ENCODE results near the gene ABCA12.

ABCA12 gene

GRCh38 chr2:215059724-215060123 is 78.7 kb downstream of the ABCA12 start:
- no peaks in the 10 kb centered on the region for H3K36me3 ChIP-seq (ENCODE audit: control insufficient read depth, insufficient read depth, low read length)
- no peaks in the 10 kb centered on the region for H3K27me3 ChIP-seq (ENCODE audit: control insufficient read depth, insufficient read depth, low read length)
- no peaks in the 10 kb centered on the region for H3K79me2 ChIP-seq
- no peak overlapping the region for H3K27ac ChIP-seq
- no peak overlapping the region for H3K9ac ChIP-seq
- TF ChIP-seq, protein P1, sequence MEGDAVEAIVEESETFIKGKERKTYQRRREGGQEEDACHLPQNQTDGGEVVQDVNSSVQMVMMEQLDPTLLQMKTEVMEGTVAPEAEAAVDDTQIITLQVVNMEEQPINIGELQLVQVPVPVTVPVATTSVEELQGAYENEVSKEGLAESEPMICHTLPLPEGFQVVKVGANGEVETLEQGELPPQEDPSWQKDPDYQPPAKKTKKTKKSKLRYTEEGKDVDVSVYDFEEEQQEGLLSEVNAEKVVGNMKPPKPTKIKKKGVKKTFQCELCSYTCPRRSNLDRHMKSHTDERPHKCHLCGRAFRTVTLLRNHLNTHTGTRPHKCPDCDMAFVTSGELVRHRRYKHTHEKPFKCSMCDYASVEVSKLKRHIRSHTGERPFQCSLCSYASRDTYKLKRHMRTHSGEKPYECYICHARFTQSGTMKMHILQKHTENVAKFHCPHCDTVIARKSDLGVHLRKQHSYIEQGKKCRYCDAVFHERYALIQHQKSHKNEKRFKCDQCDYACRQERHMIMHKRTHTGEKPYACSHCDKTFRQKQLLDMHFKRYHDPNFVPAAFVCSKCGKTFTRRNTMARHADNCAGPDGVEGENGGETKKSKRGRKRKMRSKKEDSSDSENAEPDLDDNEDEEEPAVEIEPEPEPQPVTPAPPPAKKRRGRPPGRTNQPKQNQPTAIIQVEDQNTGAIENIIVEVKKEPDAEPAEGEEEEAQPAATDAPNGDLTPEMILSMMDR (IDR thresholded peaks at IDR 0.05): no peak
- H3K4me1 ChIP-seq: no peaks in the 10 kb centered on the region
- no peak overlapping the region for H3K4me3 ChIP-seq (ENCODE audit: low read depth, low read length)
- H3K9me3 ChIP-seq (ENCODE audit: control insufficient read depth, low read length): no peaks in the 10 kb centered on the region
- no peak overlapping the region for H3K4me2 ChIP-seq (ENCODE audit: low read length)
- no peak overlapping the region for H2AFZ ChIP-seq

GRCh38 chr2:215055891-215056290 is 82.5 kb downstream of the ABCA12 start:
- TF ChIP-seq, protein P1 (IDR thresholded peaks at IDR 0.05): no peak
- Histone ChIP-seq H3K9ac (no peak overlapping the region), H3K27me3 (ENCODE audit: control insufficient read depth, insufficient read depth, low read length) (no peaks in the 10 kb centered on the region)

DNA sequence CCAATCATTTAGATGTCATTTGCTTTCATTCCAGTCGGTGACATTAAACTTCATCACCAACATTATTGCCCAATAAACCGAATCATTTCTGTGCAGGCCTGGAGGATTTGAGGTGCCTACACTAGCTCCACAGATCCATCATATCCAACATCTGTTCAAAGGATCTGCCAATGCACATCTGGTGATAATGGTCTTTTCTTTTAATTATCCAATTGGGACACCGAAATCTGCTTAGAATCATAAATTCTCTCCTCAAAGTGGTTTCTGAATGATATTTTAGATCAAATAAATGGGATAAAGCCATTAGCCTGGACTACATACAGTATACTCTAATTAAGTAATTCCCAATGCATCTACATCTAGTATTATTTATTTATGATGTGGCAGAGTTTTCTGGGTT is 85.6 kb downstream of the ABCA12 start:
- no peaks in the 10 kb centered on the region for H3K27me3 ChIP-seq (ENCODE audit: control insufficient read depth, insufficient read depth, low read length)
- no peak overlapping the region for H3K27ac ChIP-seq
- TF ChIP-seq, protein P1 (IDR thresholded peaks at IDR 0.05): no peak
- H3K36me3 ChIP-seq (ENCODE audit: control insufficient read depth, insufficient read depth, low read length): no peaks in the 10 kb centered on the region
- H3K9ac ChIP-seq: no peak overlapping the region
- no peak overlapping the region for H3K4me3 ChIP-seq (ENCODE audit: low read depth, low read length)
- H3K9me3 ChIP-seq (ENCODE audit: control insufficient read depth, low read length): no peaks in the 10 kb centered on the region
- H3K4me2 ChIP-seq (ENCODE audit: low read length): no peak overlapping the region
- H3K4me1 ChIP-seq: no peaks in the 10 kb centered on the region
- H2AFZ ChIP-seq: no peak overlapping the region
- no peaks in the 10 kb centered on the region for H3K79me2 ChIP-seq

More at GRCh38 chr2:215055891-215056290, 82.5 kb downstream of the ABCA12 start:
- Histone ChIP-seq H3K36me3 (ENCODE audit: control insufficient read depth, insufficient read depth, low read length) (no peaks in the 10 kb centered on the region), H2AFZ (no peak overlapping the region), H3K9me3 (ENCODE audit: control insufficient read depth, low read length) (no peaks in the 10 kb centered on the region), H3K79me2 (no peaks in the 10 kb centered on the region), H3K27ac (no peak overlapping the region), H3K4me3 (ENCODE audit: low read depth, low read length) (no peak overlapping the region), H3K4me2 (ENCODE audit: low read length) (no peak overlapping the region), H3K4me1 (no peaks in the 10 kb centered on the region)

- Histone ChIP-seq H3K4me3 (ENCODE audit: low read depth, low read length) (no peak overlapping the region), H3K9me3 (ENCODE audit: control insufficient read depth, low read length) (no peaks in the 10 kb centered on the region), H2AFZ (no peak overlapping the region), H3K4me2 (ENCODE audit: low read length) (no peak overlapping the region), H3K79me2 (no peaks in the 10 kb centered on the region), H3K27me3 (ENCODE audit: control insufficient read depth, insufficient read depth, low read length) (no peaks in the 10 kb centered on the region), H3K4me1 (no peaks in the 10 kb centered on the region), H3K36me3 (ENCODE audit: control insufficient read depth, insufficient read depth, low read length) (no peaks in the 10 kb centered on the region), H3K27ac (no peak overlapping the region), H3K9ac (no peak overlapping the region)
- TF ChIP-seq, protein P1 (IDR thresholded peaks at IDR 0.05): no peak
These were observed 86.0 kb downstream of the ABCA12 start for GRCh38 chr2:215052404-215052803.

DNA sequence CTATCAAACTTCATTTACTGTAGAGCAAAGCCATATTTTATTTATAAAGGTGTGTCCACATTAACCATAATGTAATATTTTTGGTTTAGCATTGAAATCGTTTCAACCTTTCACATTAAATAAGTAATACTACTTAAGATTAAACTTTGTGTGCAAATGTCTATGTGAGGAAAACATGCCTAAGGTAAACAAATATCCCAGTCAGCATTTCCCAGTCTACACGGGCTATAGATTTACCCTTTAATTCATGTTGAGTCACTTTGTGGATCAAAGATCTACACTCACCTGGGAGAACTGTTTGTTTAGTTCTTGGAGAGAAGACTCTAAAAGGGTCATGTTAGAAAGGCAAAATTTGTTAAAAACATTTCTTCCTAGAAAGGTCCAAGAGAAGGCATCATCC is 89.1 kb downstream of the ABCA12 start:
- no peaks in the 10 kb centered on the region for H3K36me3 ChIP-seq (ENCODE audit: control insufficient read depth, insufficient read depth, low read length)
- H3K27ac ChIP-seq: no peak overlapping the region
- H2AFZ ChIP-seq: no peak overlapping the region
- no peaks in the 10 kb centered on the region for H3K27me3 ChIP-seq (ENCODE audit: control insufficient read depth, insufficient read depth, low read length)
- no peaks in the 10 kb centered on the region for H3K4me1 ChIP-seq
- no peak overlapping the region for H3K4me2 ChIP-seq (ENCODE audit: low read length)
- no peak overlapping the region for H3K4me3 ChIP-seq (ENCODE audit: low read depth, low read length)
- H3K9me3 ChIP-seq (ENCODE audit: control insufficient read depth, low read length): no peaks in the 10 kb centered on the region
- no peaks in the 10 kb centered on the region for H3K79me2 ChIP-seq
- TF ChIP-seq, protein P1 (IDR thresholded peaks at IDR 0.05): no peak
- H3K9ac ChIP-seq: no peak overlapping the region

All from parathyroid adenoma (tissue), 2 donors.